K562 (cell line): Measurements from ENCODE around the gene PSMA2. TPM values are rescaled to one million over a fixed set of nuclear protein-coding genes. Genes with fewer than 3 reads are reported as not detected.

Experiments used
- L3MBTL2 ChIP-seq: fragments of 450-650 bp; IDR thresholded peaks from 2 replicates; pipeline ENCODE4 v1.6.1; 2016; ENCODE audit warnings: mild to moderate bottlenecking, moderate library complexity
- NCOA1 ChIP-seq: fragments of 450-650 bp; IDR thresholded peaks from 2 replicates; pipeline ENCODE4 v1.6.1; 2016; ENCODE audit warnings: low read depth
- POLR2B ChIP-seq: fragments of 450-650 bp; IDR thresholded peaks from 2 replicates; pipeline ENCODE4 v1.6.1; 2018; ENCODE audit warnings: low read depth; ENCODE audit not compliant: partially characterized antibody
- RBFOX2 ChIP-seq: fragments of 200-400 bp; formaldehyde crosslinking; IDR thresholded peaks from 2 replicates; pipeline ENCODE4 v1.6.1; 2017; ENCODE audit warnings: low read depth, mild to moderate bottlenecking, low read length, moderate library complexity
- SOX6 ChIP-seq: fragments of 450-650 bp; IDR thresholded peaks from 2 replicates; pipeline ENCODE4 v1.6.1; 2014; ENCODE audit warnings: mild to moderate bottlenecking
- ZNF24 ChIP-seq: fragments of 450-650 bp; IDR thresholded peaks from 2 replicates; pipeline ENCODE4 v1.6.1; 2016
- ZNF263 ChIP-seq: sonication (generic); formaldehyde crosslinking; IDR thresholded peaks from 2 replicates; pipeline ENCODE4 v1.8.0; 2022; ENCODE audit warnings: mild to moderate bottlenecking, missing genetic modification reagents, borderline replicate concordance
- polyA plus RNA-seq, 8 experiments: library from polyadenylated mRNA; depleted of rRNA in 4 of 8; stranded (reverse) in 5 of 8; unstranded in 3 of 8; fragments of >200 nt; fragmentation: Nextera tagmentation in 2 of 8; fragmentation: Illumina TruSeq in 1 of 8; extraction: Ambion mirVana in 2 of 8; extraction: Trizol in 1 of 8; gene quantifications; 2 replicates each; pipeline versions ENCODE4 v1.2.1 to v1.2.3, GENCODE V29; 2011 to 2014; ENCODE audit warnings: inconsistent platforms in 1 of 8, missing spikeins in 1 of 8
- total RNA-seq, 7 experiments: library from RNA; depleted of rRNA in 6 of 7; stranded (reverse); fragments of >200 nt in 6 of 7; fragmentation: Illumina TruSeq in 2 of 7; extraction: Trizol in 2 of 7; gene quantifications; 2 replicates each; pipeline versions ENCODE4 v1.2.1 to v1.2.3, GENCODE V29; 2011 to 2021; ENCODE audit warnings: low replicate concordance in 1 of 7
- TF ChIP-seq, protein P1 (sequence below): sonication (generic); formaldehyde crosslinking; IDR thresholded peaks from 2 replicates; pipeline ENCODE4 v1.8.0; 2023; ENCODE audit warnings: mild to moderate bottlenecking, missing genetic modification reagents
- TF ChIP-seq, protein P2 (sequence below): sonication (generic); formaldehyde crosslinking; IDR thresholded peaks from 2 replicates; pipeline ENCODE4 v1.9.0; 2022; ENCODE audit warnings: mild to moderate bottlenecking, missing genetic modification reagents
- TF ChIP-seq, protein P3 (sequence below): fragments of 450-650 bp; IDR thresholded peaks from 2 replicates; pipeline ENCODE4 v1.6.1; 2016; ENCODE audit warnings: mild to moderate bottlenecking, moderate library complexity

PSMA2 gene
- total and polyA plus RNA-seq, 9 of the 15 experiments (the other 6 are each of a cell fraction or from before 2014, with no cell fraction given), result 91.7 to 1,070 (median 213) TPM

DNA sequence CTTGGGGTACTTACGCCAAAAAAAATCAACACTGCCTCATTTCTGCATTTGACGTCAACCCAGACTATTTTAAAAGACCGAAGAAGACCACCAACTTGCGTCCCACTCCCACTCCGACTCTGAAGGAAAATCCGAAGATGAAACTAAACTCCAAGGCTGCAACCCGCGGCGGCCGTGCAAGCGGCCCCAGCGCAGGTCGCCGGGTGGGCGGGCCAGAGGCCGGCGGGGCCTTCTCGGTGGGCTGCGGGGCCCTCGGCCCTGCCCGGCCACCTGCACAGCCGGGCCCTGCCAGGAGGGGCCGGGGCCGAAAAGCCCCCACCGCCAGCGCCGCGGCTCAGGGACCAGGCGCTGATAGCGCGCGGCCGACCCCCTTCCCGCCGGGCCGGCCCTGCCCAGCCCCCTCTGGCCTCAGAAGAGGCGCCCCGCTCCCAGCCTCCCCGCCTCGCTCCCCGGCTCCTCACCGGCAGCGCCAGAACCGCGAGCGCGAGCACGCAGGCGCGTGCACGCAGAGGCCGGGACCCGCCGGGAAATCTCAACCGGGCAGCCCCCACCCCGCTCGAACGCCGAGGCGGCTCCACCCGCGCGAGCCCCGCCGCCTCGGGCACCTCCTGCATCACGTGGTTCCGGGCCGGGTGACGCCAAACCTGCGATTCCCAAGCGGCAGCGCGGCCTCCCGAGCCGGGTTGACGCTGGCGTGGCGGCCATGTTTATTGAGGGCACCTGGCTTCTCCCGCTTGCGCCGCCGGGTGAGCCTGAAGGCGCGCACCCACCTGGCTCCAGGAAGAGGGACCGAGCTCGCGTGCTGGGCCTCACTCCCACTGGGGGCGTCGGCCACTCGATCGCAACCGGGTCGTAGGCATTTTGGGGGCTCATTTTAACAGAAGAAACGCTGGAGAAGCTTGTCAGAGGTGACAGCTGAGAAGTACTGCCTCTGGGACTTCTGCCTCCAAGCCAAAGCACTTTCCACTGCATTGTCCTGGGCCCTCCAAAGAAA is 20.2 kb downstream of the PSMA2 start, which contains the start of gene C7orf25 (continued):
- TF ChIP-seq, protein P1, sequence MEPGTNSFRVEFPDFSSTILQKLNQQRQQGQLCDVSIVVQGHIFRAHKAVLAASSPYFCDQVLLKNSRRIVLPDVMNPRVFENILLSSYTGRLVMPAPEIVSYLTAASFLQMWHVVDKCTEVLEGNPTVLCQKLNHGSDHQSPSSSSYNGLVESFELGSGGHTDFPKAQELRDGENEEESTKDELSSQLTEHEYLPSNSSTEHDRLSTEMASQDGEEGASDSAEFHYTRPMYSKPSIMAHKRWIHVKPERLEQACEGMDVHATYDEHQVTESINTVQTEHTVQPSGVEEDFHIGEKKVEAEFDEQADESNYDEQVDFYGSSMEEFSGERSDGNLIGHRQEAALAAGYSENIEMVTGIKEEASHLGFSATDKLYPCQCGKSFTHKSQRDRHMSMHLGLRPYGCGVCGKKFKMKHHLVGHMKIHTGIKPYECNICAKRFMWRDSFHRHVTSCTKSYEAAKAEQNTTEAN (CRISPR knock-in tag), result no peak
- TF ChIP-seq, protein P2, sequence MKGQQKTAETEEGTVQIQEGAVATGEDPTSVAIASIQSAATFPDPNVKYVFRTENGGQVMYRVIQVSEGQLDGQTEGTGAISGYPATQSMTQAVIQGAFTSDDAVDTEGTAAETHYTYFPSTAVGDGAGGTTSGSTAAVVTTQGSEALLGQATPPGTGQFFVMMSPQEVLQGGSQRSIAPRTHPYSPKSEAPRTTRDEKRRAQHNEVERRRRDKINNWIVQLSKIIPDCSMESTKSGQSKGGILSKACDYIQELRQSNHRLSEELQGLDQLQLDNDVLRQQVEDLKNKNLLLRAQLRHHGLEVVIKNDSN (CRISPR knock-in tag), result peak; percentile 98
- TF ChIP-seq L3MBTL2, result peak; percentile 90
- TF ChIP-seq, protein P3, sequence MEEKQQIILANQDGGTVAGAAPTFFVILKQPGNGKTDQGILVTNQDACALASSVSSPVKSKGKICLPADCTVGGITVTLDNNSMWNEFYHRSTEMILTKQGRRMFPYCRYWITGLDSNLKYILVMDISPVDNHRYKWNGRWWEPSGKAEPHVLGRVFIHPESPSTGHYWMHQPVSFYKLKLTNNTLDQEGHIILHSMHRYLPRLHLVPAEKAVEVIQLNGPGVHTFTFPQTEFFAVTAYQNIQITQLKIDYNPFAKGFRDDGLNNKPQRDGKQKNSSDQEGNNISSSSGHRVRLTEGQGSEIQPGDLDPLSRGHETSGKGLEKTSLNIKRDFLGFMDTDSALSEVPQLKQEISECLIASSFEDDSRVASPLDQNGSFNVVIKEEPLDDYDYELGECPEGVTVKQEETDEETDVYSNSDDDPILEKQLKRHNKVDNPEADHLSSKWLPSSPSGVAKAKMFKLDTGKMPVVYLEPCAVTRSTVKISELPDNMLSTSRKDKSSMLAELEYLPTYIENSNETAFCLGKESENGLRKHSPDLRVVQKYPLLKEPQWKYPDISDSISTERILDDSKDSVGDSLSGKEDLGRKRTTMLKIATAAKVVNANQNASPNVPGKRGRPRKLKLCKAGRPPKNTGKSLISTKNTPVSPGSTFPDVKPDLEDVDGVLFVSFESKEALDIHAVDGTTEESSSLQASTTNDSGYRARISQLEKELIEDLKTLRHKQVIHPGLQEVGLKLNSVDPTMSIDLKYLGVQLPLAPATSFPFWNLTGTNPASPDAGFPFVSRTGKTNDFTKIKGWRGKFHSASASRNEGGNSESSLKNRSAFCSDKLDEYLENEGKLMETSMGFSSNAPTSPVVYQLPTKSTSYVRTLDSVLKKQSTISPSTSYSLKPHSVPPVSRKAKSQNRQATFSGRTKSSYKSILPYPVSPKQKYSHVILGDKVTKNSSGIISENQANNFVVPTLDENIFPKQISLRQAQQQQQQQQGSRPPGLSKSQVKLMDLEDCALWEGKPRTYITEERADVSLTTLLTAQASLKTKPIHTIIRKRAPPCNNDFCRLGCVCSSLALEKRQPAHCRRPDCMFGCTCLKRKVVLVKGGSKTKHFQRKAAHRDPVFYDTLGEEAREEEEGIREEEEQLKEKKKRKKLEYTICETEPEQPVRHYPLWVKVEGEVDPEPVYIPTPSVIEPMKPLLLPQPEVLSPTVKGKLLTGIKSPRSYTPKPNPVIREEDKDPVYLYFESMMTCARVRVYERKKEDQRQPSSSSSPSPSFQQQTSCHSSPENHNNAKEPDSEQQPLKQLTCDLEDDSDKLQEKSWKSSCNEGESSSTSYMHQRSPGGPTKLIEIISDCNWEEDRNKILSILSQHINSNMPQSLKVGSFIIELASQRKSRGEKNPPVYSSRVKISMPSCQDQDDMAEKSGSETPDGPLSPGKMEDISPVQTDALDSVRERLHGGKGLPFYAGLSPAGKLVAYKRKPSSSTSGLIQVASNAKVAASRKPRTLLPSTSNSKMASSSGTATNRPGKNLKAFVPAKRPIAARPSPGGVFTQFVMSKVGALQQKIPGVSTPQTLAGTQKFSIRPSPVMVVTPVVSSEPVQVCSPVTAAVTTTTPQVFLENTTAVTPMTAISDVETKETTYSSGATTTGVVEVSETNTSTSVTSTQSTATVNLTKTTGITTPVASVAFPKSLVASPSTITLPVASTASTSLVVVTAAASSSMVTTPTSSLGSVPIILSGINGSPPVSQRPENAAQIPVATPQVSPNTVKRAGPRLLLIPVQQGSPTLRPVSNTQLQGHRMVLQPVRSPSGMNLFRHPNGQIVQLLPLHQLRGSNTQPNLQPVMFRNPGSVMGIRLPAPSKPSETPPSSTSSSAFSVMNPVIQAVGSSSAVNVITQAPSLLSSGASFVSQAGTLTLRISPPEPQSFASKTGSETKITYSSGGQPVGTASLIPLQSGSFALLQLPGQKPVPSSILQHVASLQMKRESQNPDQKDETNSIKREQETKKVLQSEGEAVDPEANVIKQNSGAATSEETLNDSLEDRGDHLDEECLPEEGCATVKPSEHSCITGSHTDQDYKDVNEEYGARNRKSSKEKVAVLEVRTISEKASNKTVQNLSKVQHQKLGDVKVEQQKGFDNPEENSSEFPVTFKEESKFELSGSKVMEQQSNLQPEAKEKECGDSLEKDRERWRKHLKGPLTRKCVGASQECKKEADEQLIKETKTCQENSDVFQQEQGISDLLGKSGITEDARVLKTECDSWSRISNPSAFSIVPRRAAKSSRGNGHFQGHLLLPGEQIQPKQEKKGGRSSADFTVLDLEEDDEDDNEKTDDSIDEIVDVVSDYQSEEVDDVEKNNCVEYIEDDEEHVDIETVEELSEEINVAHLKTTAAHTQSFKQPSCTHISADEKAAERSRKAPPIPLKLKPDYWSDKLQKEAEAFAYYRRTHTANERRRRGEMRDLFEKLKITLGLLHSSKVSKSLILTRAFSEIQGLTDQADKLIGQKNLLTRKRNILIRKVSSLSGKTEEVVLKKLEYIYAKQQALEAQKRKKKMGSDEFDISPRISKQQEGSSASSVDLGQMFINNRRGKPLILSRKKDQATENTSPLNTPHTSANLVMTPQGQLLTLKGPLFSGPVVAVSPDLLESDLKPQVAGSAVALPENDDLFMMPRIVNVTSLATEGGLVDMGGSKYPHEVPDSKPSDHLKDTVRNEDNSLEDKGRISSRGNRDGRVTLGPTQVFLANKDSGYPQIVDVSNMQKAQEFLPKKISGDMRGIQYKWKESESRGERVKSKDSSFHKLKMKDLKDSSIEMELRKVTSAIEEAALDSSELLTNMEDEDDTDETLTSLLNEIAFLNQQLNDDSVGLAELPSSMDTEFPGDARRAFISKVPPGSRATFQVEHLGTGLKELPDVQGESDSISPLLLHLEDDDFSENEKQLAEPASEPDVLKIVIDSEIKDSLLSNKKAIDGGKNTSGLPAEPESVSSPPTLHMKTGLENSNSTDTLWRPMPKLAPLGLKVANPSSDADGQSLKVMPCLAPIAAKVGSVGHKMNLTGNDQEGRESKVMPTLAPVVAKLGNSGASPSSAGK, result peak; percentile 95
- 0 out of 2 replicates have a peak, but pooled peaks have one; percentile 59 for TF ChIP-seq SOX6
- TF ChIP-seq ZNF263 (CRISPR knock-in tag), result no peak
- TF ChIP-seq POLR2B, result peak; percentile 48
- no peak for TF ChIP-seq NCOA1
- peak; percentile 81 for TF ChIP-seq RBFOX2
- peak; percentile 82; the same call in 1 of the 2 replicates for TF ChIP-seq ZNF24
